AG10803 (cell line): ENCODE data around the gene ABHD17B.

Experiments
- DNase-seq: peaks from one replicate; pipeline ENCODE4 v3.0.0; 2010; ENCODE audit warnings: low read depth
- H3K4me3 ChIP-seq: 2 replicates; pipeline ENCODE4 v1.5.1; 2011; ENCODE audit warnings: mild to moderate bottlenecking, low read length, control low read depth
- CTCF ChIP-seq: conservative IDR thresholded peaks from 2 replicates; pipeline ENCODE4 v1.5.1; 2011; ENCODE audit warnings: mild to moderate bottlenecking, low read length, control low read depth, inconsistent platforms

ABHD17B gene

GRCh38 chr9:71925834-71926233 lies 14.8 kb upstream of the ABHD17B start:
- TF ChIP-seq CTCF, result no peak
- H3K4me3 ChIP-seq, result no peak overlapping the region
- no peak for DNase-seq

- no peak for TF ChIP-seq CTCF
- DNase-seq, result no peak
- H3K4me3 ChIP-seq, result no peak overlapping the region
Measured at GRCh38 chr9:71924576-71924975, 13.6 kb upstream of the ABHD17B start.

GRCh38 chr9:71921190-71921814 lies 10.3 kb upstream of the ABHD17B start:
- H3K4me3 ChIP-seq, result no peak overlapping the region
- DNase-seq, result no peak
- no peak for TF ChIP-seq CTCF

GRCh38 chr9:71920456-71921189 lies 9.6 kb upstream of the ABHD17B start:
- no peak overlapping the region for H3K4me3 ChIP-seq
- TF ChIP-seq CTCF, result no peak
- DNase-seq, result no peak

- TF ChIP-seq CTCF, result no peak
- no peak overlapping the region for H3K4me3 ChIP-seq
- no peak for DNase-seq
Measured at GRCh38 chr9:71918419-71918818, 7.4 kb upstream of the ABHD17B start.

GRCh38 chr9:71916834-71917534 lies 6.0 kb upstream of the ABHD17B start:
- no peak for TF ChIP-seq CTCF
- DNase-seq, result no peak
- no peak overlapping the region for H3K4me3 ChIP-seq

GRCh38 chr9:71915495-71915894 lies 4.5 kb upstream of the ABHD17B start:
- no peak overlapping the region for H3K4me3 ChIP-seq
- no peak for TF ChIP-seq CTCF
- no peak for DNase-seq
